GM12874 (cell line): Measurements from ENCODE around the gene PLCB4.

Source experiments
- CTCF ChIP-seq: IDR thresholded peaks from 2 replicates; pipeline ENCODE4 v1.5.1; 2011; ENCODE audit warnings: low read depth, mild to moderate bottlenecking, control low read depth, low read length, moderate library complexity; ENCODE audit not compliant: insufficient read depth

PLCB4 gene

GRCh38 chr20:9233804-9234203 is 164.9 kb downstream of the PLCB4 start:
- TF ChIP-seq CTCF: no peak

- TF ChIP-seq CTCF: no peak
These were observed 166.6 kb downstream of the PLCB4 start for GRCh38 chr20:9235518-9235917.

GRCh38 chr20:9236458-9236857 is 167.6 kb downstream of the PLCB4 start:
- no peak for TF ChIP-seq CTCF

GRCh38 chr20:9241232-9241692 is 172.4 kb downstream of the PLCB4 start:
- TF ChIP-seq CTCF: no peak

GRCh38 chr20:9241721-9242427 is 173.0 kb downstream of the PLCB4 start:
- no peak for TF ChIP-seq CTCF

GRCh38 chr20:9243986-9244385 is 175.1 kb downstream of the PLCB4 start:
- no peak for TF ChIP-seq CTCF

GRCh38 chr20:9244811-9245210 is 175.9 kb downstream of the PLCB4 start:
- no peak for TF ChIP-seq CTCF
